Activated naive CD8-positive, alpha-beta T cell treated with anti-CD3 and anti-CD28 coated beads, Interleukin-2, amount 10 ng/mL, durations not matched to agents 7 days and 5 days (primary cell): ENCODE measurements around the gene UNC5B. TPM values are rescaled to one million over a fixed set of nuclear protein-coding genes. Genes with fewer than 3 reads are reported as not detected.

Source experiments
- ATAC-seq: fragments of 150-1000 bp; cut with Tn5 transposase; one replicate; pipeline ENCODE4 v1.10.0; 2021; ENCODE audit warnings: low read depth, moderate library complexity
- POLR2A ChIA-PET: fragments of 350-600 bp; sonication (Branson Sonifier 250); formaldehyde crosslinking; loops from one replicate; lab custom pipeline; 2021; ENCODE audit warnings: antibody characterized with exemption; lab: Charles Lee
- DNase-seq: peaks from one replicate; pipeline ENCODE4 v3.0.0; 2021
- H3K27ac Mint-ChIP-seq: one replicate; pipeline ENCODE4 v1.8.0; 2022; ENCODE audit warnings: mild to moderate bottlenecking, mixed read lengths
- H3K27me3 Mint-ChIP-seq: one replicate; pipeline ENCODE4 v1.8.0; 2022; ENCODE audit warnings: mild to moderate bottlenecking, moderate library complexity, mixed read lengths
- H3K36me3 Mint-ChIP-seq: one replicate; pipeline ENCODE4 v1.8.0; 2021; ENCODE audit warnings: mild to moderate bottlenecking, mixed read lengths
- H3K4me1 Mint-ChIP-seq: one replicate; pipeline ENCODE4 v1.8.0; 2021; ENCODE audit warnings: mixed read lengths
- H3K4me3 Mint-ChIP-seq: one replicate; pipeline ENCODE4 v1.8.0; 2022; ENCODE audit warnings: mild to moderate bottlenecking, moderate library complexity, mixed read lengths
- H3K9me3 Mint-ChIP-seq: one replicate; pipeline ENCODE4 v1.8.0; 2021; ENCODE audit warnings: mixed read lengths
- total RNA-seq, 2 experiments: library from RNA; stranded (reverse); gene quantifications; one replicate each; pipeline ENCODE4 v1.2.3, GENCODE V29; 2021

Gene UNC5B
- total RNA-seq, 2 experiments from 2014 or later: 0.03 TPM; not detected in 1

DNA sequence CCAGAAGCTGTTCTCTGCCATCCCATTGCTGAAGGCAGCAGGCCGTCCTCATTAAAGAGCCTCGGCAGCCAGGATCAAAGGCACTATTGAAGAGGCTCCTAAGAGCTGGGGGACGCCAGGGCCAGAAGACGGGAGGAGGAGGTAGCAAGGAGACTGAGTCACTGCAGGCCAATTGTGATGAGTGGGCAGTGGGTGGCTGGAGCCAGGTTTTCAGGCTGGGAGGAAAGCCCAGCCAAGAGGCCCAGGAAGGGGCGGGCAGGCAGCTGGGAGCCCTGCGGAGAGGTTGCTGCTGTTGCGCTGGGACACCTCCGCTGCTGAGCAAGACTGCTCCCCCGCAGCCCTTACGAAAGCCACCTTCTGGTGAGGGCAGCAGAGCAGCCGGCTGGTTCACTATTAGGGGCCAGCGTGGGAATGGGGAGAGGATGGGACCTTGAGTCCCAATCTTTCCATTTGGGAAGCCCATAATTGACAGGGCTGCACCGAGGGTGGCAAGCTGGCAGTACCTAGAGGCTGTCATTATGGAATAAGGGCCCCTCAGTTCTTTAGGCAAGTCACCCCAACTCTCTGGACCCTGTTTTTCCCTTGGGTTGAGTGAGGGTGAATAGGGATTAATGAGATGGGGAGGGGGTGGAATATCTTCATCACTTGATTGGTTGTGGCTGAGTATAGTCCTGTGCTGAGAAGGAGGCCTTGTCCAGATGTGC, 48.4 kb downstream of the UNC5B start:
- Mint-ChIP-seq H3K27me3 (peaks cover 3% of the 10 kb centered on the region), H3K27ac (no peak overlapping the region), H3K4me3 (no peak overlapping the region), H3K36me3 (no peaks in the 10 kb centered on the region), H3K4me1 (no peaks in the 10 kb centered on the region), H3K9me3 (no peaks in the 10 kb centered on the region)
- no peak for ATAC-seq
- POLR2A ChIA-PET: no interaction called here
- DNase-seq: no peak

DNA sequence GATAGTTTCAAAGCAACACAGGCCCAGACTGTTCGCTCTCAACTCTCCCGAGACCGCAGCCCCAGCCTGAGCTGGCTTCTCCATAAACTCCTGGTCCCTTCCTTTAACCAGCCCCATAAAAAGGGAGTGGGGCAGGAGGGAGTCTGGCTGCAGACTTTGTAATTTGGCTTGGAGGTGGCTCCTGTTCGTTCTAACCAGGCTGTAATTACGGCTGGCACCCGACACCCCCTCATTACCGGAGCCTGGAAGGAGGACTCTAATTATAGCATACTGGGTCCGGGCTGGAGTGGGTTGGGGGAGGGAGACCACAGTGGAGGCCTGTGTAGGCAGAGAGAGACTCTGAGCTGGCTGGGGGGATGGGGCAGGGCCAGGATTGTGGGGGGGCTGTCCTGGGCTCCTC, 49.7 kb downstream of the UNC5B start:
- no peaks in the 10 kb centered on the region for H3K36me3 Mint-ChIP-seq
- H3K4me3 Mint-ChIP-seq: no peak overlapping the region
- peaks cover 2% of the 10 kb centered on the region for H3K27me3 Mint-ChIP-seq
- POLR2A ChIA-PET: no interaction called here
- H3K4me1 Mint-ChIP-seq: no peaks in the 10 kb centered on the region
- no peak overlapping the region for H3K27ac Mint-ChIP-seq
- H3K9me3 Mint-ChIP-seq: no peaks in the 10 kb centered on the region
- ATAC-seq (no peak), DNase-seq (no peak)

DNA sequence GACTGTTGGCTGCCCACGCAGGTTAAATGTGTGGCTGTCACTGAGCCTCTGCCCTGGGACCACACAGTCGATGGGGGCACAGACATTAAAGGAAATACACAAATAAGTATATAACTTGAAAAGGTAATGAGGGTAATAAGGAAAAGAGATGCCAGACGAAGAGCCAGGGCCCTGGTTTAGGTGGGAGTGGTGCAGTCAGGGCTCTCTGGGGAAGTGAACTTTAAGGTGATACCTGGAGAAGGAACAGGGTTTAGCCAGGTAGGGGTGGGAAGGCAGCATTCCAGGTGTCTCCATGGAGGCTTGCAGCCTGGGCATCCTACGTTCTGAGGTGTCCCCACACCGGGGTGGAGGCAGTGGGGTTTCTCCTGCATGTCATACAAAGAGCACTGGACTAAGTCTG, 50.4 kb downstream of the UNC5B start:
- Mint-ChIP-seq H3K27me3 (no peaks in the 10 kb centered on the region), H3K4me1 (no peaks in the 10 kb centered on the region), H3K36me3 (no peaks in the 10 kb centered on the region), H3K9me3 (no peaks in the 10 kb centered on the region), H3K27ac (no peak overlapping the region), H3K4me3 (no peak overlapping the region)
- no peak for ATAC-seq
- no peak for DNase-seq
- POLR2A ChIA-PET: no interaction called here

DNA sequence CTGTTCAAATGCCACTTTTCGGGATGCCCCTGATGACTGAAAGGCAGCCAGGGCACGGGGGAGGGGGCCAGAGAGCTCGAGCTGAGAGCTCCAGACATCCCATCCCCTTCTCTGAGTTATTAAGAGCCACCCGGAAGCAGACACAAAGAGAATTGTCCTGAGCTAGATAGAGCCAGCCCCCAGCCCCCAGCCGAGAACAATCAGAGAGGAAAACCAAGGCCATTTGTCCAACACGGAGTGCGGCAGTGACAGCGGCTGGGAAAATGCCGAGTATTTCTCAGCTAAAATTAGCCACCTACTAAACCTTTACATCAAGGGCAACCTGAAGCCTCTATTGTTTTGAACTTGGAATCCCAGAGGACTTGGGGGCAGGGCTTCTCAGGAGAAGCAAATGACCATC, 51.0 kb downstream of the UNC5B start:
- POLR2A ChIA-PET: no interaction called here
- H3K4me3 Mint-ChIP-seq: no peak overlapping the region
- no peaks in the 10 kb centered on the region for H3K9me3 Mint-ChIP-seq
- no peaks in the 10 kb centered on the region for H3K36me3 Mint-ChIP-seq
- ATAC-seq (no peak), DNase-seq (no peak)
- H3K27ac Mint-ChIP-seq: no peak overlapping the region
- no peaks in the 10 kb centered on the region for H3K27me3 Mint-ChIP-seq
- no peaks in the 10 kb centered on the region for H3K4me1 Mint-ChIP-seq

DNA sequence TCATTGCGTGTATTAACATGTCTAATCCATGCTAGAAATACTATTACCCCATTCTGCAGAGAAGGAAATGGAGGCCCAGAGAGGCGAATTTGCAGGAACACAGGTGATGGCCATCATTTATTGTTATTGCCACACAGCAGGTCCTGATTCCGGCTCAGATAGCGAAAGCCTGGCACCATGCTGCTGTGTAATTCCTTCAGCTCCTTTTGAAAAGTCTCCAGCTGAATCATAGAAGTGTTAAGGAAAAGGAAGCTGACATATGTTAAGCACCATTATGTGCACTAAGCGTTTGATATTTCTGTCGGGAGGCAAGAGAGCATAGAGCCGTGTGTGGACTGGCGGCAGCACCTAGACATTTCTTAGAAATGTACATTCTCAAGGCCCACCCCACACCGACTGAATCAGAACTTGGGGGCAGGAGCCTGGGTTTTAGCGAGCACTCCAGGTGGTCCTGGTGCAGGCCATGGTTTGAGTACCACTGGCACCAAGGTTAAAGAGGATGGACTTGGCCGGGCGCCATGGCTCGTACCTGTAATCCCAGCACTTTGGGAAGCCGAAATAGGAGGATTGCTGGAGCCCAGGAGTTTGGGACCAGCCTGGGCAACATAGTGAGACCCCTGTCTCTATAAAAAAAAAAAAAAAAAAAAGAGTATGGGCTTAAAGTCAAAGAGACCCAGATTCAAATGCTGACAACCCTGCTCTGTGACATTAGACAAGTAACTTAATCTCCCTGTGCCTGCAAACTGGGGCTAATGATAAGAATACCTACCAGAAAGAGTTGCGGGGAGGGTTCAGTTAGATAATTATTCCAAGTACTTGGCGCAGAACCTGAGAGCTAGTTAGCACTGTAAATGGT, 52.2 kb downstream of the UNC5B start:
- Mint-ChIP-seq H3K27me3 (no peaks in the 10 kb centered on the region), H3K36me3 (no peaks in the 10 kb centered on the region), H3K4me1 (no peaks in the 10 kb centered on the region), H3K27ac (no peak overlapping the region), H3K4me3 (no peak overlapping the region), H3K9me3 (no peaks in the 10 kb centered on the region)
- ATAC-seq (no peak), DNase-seq (no peak)
- POLR2A ChIA-PET: interaction anchor here (0.6 kb wide), 1 partner anchor 1612 kb away, joined by 4 read pairs; no protein-coding TSS in a partner anchor

DNA sequence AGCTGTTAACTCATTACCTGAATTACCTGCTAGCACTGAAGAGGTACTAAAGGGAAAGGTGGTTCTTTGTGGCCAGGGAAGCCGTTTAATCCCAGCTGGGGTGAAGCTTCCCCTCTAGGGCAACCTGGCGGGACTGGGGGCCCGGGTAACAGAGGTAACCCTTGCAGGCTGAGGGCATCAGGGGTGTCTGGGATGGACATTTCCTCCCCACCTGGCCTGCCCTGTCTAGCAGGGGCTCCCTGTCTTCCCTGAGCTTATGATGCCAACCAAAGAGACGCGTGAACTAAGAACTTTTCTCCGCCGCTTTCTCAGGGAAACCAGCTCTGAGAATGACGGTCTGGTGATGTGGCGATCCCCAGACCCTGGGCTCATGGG, 52.8 kb downstream of the UNC5B start:
- DNase-seq (no peak), ATAC-seq (no peak)
- no peaks in the 10 kb centered on the region for H3K27me3 Mint-ChIP-seq
- POLR2A ChIA-PET: no interaction called here
- no peak overlapping the region for H3K4me3 Mint-ChIP-seq
- H3K36me3 Mint-ChIP-seq: no peaks in the 10 kb centered on the region
- no peaks in the 10 kb centered on the region for H3K9me3 Mint-ChIP-seq
- H3K27ac Mint-ChIP-seq: no peak overlapping the region
- H3K4me1 Mint-ChIP-seq: no peaks in the 10 kb centered on the region

DNA sequence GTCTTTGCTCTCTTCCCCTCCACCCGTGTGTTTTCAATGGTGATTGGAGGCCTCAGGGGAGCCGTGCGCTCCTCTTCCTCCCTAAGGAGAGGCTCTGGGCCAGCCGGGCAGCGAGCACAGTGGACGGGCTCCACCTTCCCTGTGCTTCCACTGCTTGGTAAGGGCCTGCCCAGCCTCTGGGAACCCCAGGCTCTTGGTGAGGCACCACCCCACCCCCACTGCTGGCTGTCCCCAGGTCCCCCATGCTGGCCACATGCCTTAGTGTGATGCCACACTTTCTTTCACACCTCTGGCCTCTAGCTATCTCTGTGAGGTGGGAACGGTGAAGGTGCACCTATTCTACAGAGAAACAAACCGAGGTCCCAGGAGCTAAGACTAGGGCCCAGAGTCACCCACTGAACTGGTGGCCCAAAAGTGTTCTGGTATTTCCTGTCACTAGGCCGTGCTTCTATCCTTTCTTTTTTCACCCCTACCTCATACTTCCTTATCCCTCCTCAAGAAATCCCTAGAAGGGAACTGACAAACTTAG, 53.3 kb downstream of the UNC5B start:
- peaks cover 4% of the 10 kb centered on the region for H3K4me1 Mint-ChIP-seq
- no peaks in the 10 kb centered on the region for H3K9me3 Mint-ChIP-seq
- H3K4me3 Mint-ChIP-seq: no peak overlapping the region
- no peak for DNase-seq
- no peaks in the 10 kb centered on the region for H3K36me3 Mint-ChIP-seq
- no peak for ATAC-seq
- H3K27ac Mint-ChIP-seq: no peak overlapping the region
- POLR2A ChIA-PET: no interaction called here
- H3K27me3 Mint-ChIP-seq: no peaks in the 10 kb centered on the region

DNA sequence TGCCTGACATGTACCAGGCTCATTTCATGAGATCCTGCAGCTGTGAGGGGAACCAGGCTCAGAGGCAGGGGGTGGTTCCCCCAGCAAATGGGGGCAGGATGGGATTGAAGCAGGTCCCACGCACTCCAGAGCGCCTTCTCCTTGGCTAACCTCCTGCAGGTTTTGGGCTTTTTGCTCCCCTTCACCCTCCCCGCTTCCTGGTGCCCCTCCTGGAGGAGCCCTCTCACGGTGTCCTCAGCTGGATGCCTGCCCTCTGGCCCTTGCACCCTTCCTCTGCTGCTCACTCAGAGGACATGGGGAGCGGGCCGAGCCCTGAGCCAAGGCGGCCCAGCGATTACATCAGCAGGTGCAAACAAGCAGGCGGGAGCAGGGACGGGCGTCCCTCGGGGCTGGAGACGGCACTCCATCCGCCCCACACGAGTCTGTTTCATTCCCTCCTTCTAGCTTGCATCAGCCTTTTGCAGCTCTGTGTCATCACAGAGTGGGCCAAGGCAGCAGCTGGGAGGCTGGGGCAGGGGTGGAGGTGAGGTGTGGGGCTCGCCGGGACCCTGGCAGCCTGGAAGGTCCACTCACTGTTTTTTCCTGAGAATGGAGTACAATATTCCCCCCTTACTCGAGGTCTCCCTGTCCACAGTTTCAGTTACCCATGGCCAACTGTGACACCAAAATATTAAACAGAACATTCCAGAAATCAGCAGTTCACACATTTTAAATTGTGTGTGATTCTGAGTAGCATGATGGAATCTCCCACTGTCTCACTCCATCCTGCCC, 54.0 kb downstream of the UNC5B start:
- Mint-ChIP-seq H3K4me3 (no peak overlapping the region), H3K4me1 (peaks cover 4% of the 10 kb centered on the region), H3K9me3 (no peaks in the 10 kb centered on the region), H3K36me3 (no peaks in the 10 kb centered on the region), H3K27me3 (no peaks in the 10 kb centered on the region), H3K27ac (no peak overlapping the region)
- no peak for ATAC-seq
- no peak for DNase-seq
- POLR2A ChIA-PET: no interaction called here

DNA sequence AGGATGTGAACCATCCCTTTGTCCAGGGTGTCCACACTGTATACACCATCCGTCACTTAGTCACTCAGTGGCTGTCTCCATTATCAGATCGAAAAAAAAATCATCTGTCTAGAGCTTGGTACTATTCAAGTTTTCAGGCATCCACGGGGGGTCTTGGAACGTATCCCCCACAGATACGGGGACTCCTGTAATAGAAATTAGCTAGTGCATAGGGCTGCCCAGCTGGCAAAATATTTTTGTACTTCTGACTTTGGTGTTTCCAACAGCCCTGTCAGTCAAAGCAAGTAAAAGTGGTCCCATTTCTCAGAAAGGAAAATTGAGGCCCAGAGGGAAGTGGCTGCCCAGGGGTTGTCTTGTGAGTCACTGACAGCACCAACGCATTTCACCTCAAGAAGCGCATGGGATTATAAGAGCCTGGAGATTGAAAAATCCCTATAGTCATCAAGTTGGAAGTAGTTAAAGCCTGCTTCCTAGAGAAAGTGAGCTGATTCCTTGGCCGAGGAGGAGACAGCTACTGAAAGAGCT, 54.6 kb downstream of the UNC5B start:
- DNase-seq: no peak
- Mint-ChIP-seq H3K27ac (no peak overlapping the region), H3K9me3 (no peaks in the 10 kb centered on the region), H3K4me3 (no peak overlapping the region), H3K4me1 (peaks cover 9% of the 10 kb centered on the region), H3K27me3 (no peaks in the 10 kb centered on the region), H3K36me3 (no peaks in the 10 kb centered on the region)
- no peak for ATAC-seq
- POLR2A ChIA-PET: no interaction called here

DNA sequence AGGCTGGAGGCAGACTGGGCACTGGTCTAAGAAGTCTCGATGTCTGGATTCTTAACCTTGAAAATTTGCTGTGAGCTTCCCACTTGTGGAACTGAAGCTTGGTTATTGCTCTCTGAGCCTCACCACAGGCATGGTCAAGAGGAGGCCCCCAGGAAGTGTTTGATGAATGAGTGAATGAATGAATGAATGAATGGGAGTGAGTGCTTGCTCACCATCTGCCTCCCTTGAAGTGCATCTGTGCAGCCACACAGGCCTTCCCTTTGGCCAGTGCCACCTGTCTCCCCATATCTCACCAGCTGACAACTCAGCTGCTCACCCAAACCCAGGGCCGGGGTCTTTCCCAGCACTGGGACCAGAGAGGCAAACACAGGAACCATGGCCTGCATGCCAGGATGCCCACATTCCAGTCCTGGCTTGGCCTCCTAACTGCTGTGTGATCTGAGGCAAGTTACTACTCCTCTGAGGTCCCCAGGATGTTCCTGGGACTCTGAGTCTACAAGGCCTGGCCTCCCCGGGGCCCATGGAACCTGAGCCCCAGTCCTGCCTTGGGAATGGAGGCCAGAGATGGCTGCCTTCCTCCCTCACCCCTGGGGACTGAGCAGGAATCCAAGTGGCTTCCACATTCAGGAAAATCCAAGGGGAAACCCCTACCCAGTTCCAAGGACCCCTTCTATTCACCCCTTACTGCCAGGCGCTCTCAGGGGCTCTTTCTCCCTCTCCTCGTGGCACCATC, 55.3 kb downstream of the UNC5B start:
- Mint-ChIP-seq H3K9me3 (no peaks in the 10 kb centered on the region), H3K4me3 (no peak overlapping the region), H3K27me3 (no peaks in the 10 kb centered on the region), H3K4me1 (peaks cover 9% of the 10 kb centered on the region), H3K36me3 (no peaks in the 10 kb centered on the region), H3K27ac (no peak overlapping the region)
- DNase-seq (no peak), ATAC-seq (no peak)
- POLR2A ChIA-PET: no interaction called here

DNA sequence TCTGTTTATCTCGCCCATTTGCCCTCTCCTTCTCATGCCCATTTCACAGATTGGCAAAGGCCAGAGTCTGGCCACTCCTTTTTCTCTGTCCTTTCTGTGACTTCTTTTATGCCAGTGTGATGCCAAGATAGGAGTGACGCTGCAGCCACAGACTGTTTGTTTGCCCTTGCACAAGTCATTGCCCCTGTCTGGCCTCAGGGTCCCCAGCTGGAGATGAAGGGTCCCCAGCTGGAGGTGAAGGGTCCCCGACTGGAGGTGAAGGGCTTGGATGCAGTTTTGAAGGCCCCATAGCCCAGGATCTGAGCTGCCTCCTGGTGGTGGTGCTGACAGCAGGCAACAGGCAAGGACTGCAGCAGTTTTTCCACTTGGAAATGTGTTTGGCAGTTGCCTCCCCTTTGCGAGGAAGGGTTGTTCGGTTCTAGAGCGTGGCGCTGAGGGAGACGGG, 55.9 kb downstream of the UNC5B start:
- ATAC-seq (no peak), DNase-seq (no peak)
- Mint-ChIP-seq H3K36me3 (no peaks in the 10 kb centered on the region), H3K4me1 (peaks cover 9% of the 10 kb centered on the region), H3K9me3 (no peaks in the 10 kb centered on the region), H3K27ac (no peak overlapping the region), H3K4me3 (no peak overlapping the region), H3K27me3 (no peaks in the 10 kb centered on the region)
- POLR2A ChIA-PET: no interaction called here

DNA sequence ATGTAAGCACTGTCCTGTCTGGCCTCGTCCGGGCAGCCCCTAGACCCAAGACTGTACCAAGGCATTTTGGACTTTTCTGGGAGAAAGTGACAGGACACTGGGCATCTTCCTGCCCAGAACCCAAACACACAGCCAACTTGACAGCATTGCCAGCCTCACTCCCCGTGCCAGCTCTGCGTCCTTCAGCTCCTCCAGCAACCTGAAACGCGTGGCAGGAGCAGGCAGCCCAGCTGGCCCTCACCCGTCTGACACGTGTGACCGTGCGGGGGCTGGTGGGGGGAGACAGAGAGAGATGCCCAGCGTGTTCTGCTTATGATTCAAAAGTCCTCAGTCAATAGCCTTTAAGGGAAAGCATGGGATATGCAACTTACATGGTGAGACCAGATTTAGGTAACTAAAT, 56.4 kb downstream of the UNC5B start:
- ATAC-seq: no peak
- no peak overlapping the region for H3K4me3 Mint-ChIP-seq
- no peaks in the 10 kb centered on the region for H3K27me3 Mint-ChIP-seq
- H3K27ac Mint-ChIP-seq: no peak overlapping the region
- no peaks in the 10 kb centered on the region for H3K9me3 Mint-ChIP-seq
- POLR2A ChIA-PET: no interaction called here
- H3K36me3 Mint-ChIP-seq: no peaks in the 10 kb centered on the region
- no peak for DNase-seq
- H3K4me1 Mint-ChIP-seq: peaks cover 9% of the 10 kb centered on the region
